ENCODE data around the gene LGI2. TPM values are rescaled to one million over a fixed set of nuclear protein-coding genes. Genes with fewer than 3 reads are reported as not detected.

Gene LGI2
- total RNA-seq, 4 donors from 2014 or later, result 0.05 to 0.31 (median 0.19) TPM

GRCh38 chr4:25013756-25014661 is 16.7 kb downstream of the LGI2 start:
- no peak for TF ChIP-seq POLR2A (IDR thresholded peaks at IDR 0.05)
- TF ChIP-seq CTCF (IDR thresholded peaks at IDR 0.05 in 4 of 5, conservative IDR thresholded peaks at IDR 0.05 in 1 of 5), result no peak
- Histone ChIP-seq H3K27me3 (no peaks in the 10 kb centered on the region), H3K9me3 (no peaks in the 10 kb centered on the region), H3K4me3 (no peak overlapping the region), H3K27ac (no peak overlapping the region), H3K4me1 (no peaks in the 10 kb centered on the region), H3K36me3 (no peaks in the 10 kb centered on the region)
- DNase-seq, result no peak
- in situ Hi-C loops (cut with MboI; ENCODE audit: low sequenced_read_pairs in 4 of 4) (no loop called here), intact Hi-C loops (cut with DNase I; ENCODE audit: low total_unique reads) (no loop called here)
- no peak for ATAC-seq

DNA sequence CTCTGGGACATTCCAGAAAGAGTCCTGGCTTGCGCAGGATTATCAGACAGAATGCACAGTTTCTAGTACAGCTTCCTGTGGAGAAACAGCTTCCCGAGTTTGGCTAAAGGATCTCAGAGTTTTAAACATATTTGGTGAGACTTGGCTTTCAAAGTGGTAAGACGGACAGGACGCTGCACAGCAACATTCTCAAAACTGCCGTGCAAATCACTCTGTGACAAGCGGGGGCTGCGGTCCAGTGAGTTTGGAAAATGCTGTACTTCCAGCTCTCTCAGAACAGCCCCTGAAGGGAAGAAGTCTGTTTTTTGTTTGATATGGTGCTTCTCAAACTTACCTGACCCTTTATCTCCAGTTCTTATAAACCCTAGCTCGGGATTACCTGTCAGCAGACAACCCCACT is 18.1 kb downstream of the LGI2 start:
- H3K27me3 ChIP-seq, result no peaks in the 10 kb centered on the region
- H3K36me3 ChIP-seq, result no peaks in the 10 kb centered on the region
- no peaks in the 10 kb centered on the region for H3K4me1 ChIP-seq
- TF ChIP-seq CTCF (IDR thresholded peaks at IDR 0.05 in 4 of 5, conservative IDR thresholded peaks at IDR 0.05 in 1 of 5) (no peak), POLR2A (IDR thresholded peaks at IDR 0.05) (no peak)
- H3K27ac ChIP-seq, result no peak overlapping the region
- ATAC-seq, result no peak
- intact Hi-C loops (cut with DNase I; ENCODE audit: low total_unique reads) (no loop called here), in situ Hi-C loops (cut with MboI; ENCODE audit: low sequenced_read_pairs in 4 of 4) (no loop called here)
- H3K4me3 ChIP-seq, result no peak overlapping the region
- no peaks in the 10 kb centered on the region for H3K9me3 ChIP-seq
- DNase-seq, result no peak

DNA sequence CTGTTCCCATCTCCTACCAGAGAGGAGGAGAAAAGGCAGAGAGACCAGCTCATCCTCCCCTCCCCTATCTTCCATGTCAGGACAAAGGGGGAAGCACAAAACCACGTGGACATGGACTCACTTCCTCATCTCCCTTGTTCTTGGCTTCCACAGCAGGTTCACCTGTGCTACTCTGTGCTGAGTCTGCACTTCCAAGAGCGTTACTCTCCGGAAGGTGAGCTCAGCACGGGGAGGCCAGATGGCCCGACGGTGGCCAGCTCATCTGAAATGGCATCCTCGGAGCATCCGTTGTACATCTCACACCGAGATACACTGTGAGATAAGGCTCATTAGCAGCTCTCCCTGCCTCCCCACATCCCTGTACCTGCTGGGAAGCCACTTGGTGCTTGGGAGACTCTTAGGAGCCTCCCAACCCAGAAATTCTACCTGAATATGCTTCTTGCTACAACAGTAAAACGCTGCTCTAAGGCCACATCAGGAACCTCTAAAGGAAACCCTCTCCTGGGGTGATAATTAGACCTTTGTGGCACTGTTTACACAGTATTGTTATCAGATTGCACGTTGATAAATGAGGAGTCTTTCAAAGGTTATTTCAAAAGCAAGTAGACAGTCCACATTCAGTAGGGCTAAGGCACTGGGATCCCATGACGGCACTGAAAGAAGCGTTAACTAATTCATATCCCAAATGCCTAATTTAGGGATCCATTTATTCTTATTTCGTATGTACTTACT is 19.4 kb downstream of the LGI2 start:
- no peak for DNase-seq
- H3K36me3 ChIP-seq, result no peaks in the 10 kb centered on the region
- TF ChIP-seq CTCF (IDR thresholded peaks at IDR 0.05 in 4 of 5, conservative IDR thresholded peaks at IDR 0.05 in 1 of 5) (no peak), POLR2A (IDR thresholded peaks at IDR 0.05) (no peak)
- H3K9me3 ChIP-seq, result no peaks in the 10 kb centered on the region
- no peaks in the 10 kb centered on the region for H3K27me3 ChIP-seq
- H3K27ac ChIP-seq, result no peak overlapping the region
- intact Hi-C loops (cut with DNase I; ENCODE audit: low total_unique reads), result no loop called here
- in situ Hi-C loops (cut with MboI; ENCODE audit: low sequenced_read_pairs in 4 of 4), result no loop called here
- no peaks in the 10 kb centered on the region for H3K4me1 ChIP-seq
- H3K4me3 ChIP-seq, result no peak overlapping the region
- ATAC-seq, result no peak

DNA sequence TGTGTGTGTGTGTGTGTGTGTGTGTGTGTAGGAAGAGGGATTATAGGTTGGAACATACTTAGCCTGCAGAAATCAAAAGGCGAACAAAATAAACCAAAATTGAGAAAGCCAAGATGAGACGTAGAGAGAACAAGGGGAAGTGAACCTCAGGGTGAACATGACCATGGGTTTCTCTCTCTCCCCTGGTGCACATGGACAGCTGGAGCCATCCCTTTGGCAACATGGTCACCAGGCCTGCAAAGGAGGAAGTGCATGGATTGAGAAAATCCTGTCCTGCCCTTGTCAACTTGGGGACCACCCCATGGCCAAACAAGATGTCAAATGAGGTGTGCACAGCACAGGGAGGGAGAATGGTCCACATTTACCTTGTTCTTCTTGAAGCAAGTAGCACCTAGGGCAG is 23.1 kb downstream of the LGI2 start:
- TF ChIP-seq CTCF (IDR thresholded peaks at IDR 0.05 in 4 of 5, conservative IDR thresholded peaks at IDR 0.05 in 1 of 5), result no peak
- no peak for TF ChIP-seq POLR2A (IDR thresholded peaks at IDR 0.05)
- intact Hi-C loops (cut with DNase I; ENCODE audit: low total_unique reads), result no loop called here

More for the DNA sequence above, 23.1 kb downstream of the LGI2 start:
- in situ Hi-C loops (cut with MboI; ENCODE audit: low sequenced_read_pairs in 4 of 4), result no loop called here
- Histone ChIP-seq H3K27me3 (no peaks in the 10 kb centered on the region), H3K4me3 (no peak overlapping the region), H3K27ac (no peak overlapping the region), H3K9me3 (no peaks in the 10 kb centered on the region), H3K36me3 (no peaks in the 10 kb centered on the region), H3K4me1 (no peaks in the 10 kb centered on the region)
- ATAC-seq (no peak), DNase-seq (peak in 1 of 2 donors; percentile 25)

Data from gastrocnemius medialis (tissue), 4 donors.